Spleen (tissue), 11 donors: Measurements from ENCODE around the gene QKI. TPM values are rescaled to one million over a fixed set of nuclear protein-coding genes. Genes with fewer than 3 reads are reported as not detected.
A peak's percentile ranks its signal among the peaks of the same experiment; 100 is the strongest.

Experiments
- DNase-seq: peaks from one replicate; pipeline ENCODE4 v3.0.0-alpha.2; 2020
- H3K27ac ChIP-seq, 8 donors: fragments of 200-600 bp; sonication (generic) in 7 of 8; 1 replicate in 4 of 8; 2 replicates in 4 of 8; pipeline versions ENCODE4 v1.5.0 to v1.8.0; 2016 to 2021; ENCODE audit warnings: inconsistent platforms in 4 of 8, mild to moderate bottlenecking in 4 of 8, moderate library complexity in 1 of 8
- H3K27me3 ChIP-seq, 7 donors: fragments of 200-600 bp; sonication (generic) in 6 of 7; replicated peaks in 1 of 7; 1 replicate in 4 of 7; 2 replicates in 3 of 7; pipeline versions ENCODE4 v1.5.0 to v1.8.0; 2016 to 2021; ENCODE audit warnings: inconsistent platforms in 3 of 7, mild to moderate bottlenecking in 1 of 7
- H3K36me3 ChIP-seq, 6 donors: fragments of 200-600 bp; sonication (generic) in 5 of 6; 1 replicate in 4 of 6; 2 replicates in 2 of 6; pipeline versions ENCODE4 v1.5.0 to v1.8.0; 2016 to 2021; ENCODE audit warnings: inconsistent platforms in 2 of 6
- H3K4me1 ChIP-seq, 6 donors: fragments of 200-600 bp; sonication (generic) in 5 of 6; 1 replicate in 3 of 6; 2 replicates in 3 of 6; pipeline versions ENCODE4 v1.5.0 to v1.8.0; 2016 to 2021; ENCODE audit warnings: inconsistent platforms in 3 of 6
- H3K4me3 ChIP-seq, 8 donors: fragments of 200-600 bp; sonication (generic) in 7 of 8; 1 replicate in 4 of 8; 2 replicates in 4 of 8; pipeline versions ENCODE4 v1.5.0 to v1.8.0; 2016 to 2021; ENCODE audit warnings: inconsistent platforms in 4 of 8, mild to moderate bottlenecking in 4 of 8, moderate library complexity in 2 of 8
- H3K9me3 ChIP-seq, 8 donors: fragments of 200-600 bp; sonication (generic) in 7 of 8; 1 replicate in 4 of 8; 2 replicates in 4 of 8; pipeline versions ENCODE4 v1.5.0 to v1.8.0; 2016 to 2021; ENCODE audit warnings: inconsistent platforms in 4 of 8
- CTCF ChIP-seq, 11 experiments: fragments of 200-600 bp in 7 of 11; fragments of 450-650 bp in 4 of 11; sonication (generic) in 4 of 11; IDR thresholded peaks in 8 of 11; conservative IDR thresholded peaks in 3 of 11; 1 replicate in 7 of 11; 2 replicates in 4 of 11; pipeline versions ENCODE4 v1.4.0 to v1.8.0; 2016 to 2021; ENCODE audit warnings: antibody characterized with exemption in 11 of 11, inconsistent platforms in 4 of 11, mild to moderate bottlenecking in 1 of 11
- POLR2A ChIP-seq, 3 donors: fragments of 450-650 bp; IDR thresholded peaks; one replicate each; pipeline ENCODE4 v1.5.1; 2017; ENCODE audit warnings: antibody characterized with exemption in 3 of 3, mild to moderate bottlenecking in 1 of 3
- POLR2AphosphoS5 ChIP-seq, 3 donors: sonication (generic); formaldehyde crosslinking; IDR thresholded peaks; one replicate each; pipeline ENCODE4 v1.5.1; 2017; ENCODE audit warnings: antibody characterized with exemption in 3 of 3
- whole genome bisulfite sequencing, 5 donors: extraction: QIAGEN DNeasy Blood & Tissue Kit in 3 of 5; methylation state at CpG; one replicate each; pipeline versions ENCODE4 v1.1.5 to v1.1.7; 2013 to 2018; 5-methylcytosine and 5-hydroxymethylcytosine counted together
- intact Hi-C: fragments of 100-400 bp; cut with DNase I; formaldehyde crosslinking; loops from one replicate; pipeline ENCODE4 v1.15.0; 2023; ENCODE audit warnings: low total_unique reads
- polyA plus RNA-seq, 3 donors: library from polyadenylated mRNA; stranded (reverse); fragments of 200-250 nt; gene quantifications; one replicate each; pipeline ENCODE4 v1.2.1, GENCODE V29; 2013
- total RNA-seq, 7 donors: library from RNA; depleted of rRNA in 3 of 7; stranded (reverse); fragments of >200 nt in 3 of 7; fragmentation: NEBNext Ultra II Directional in 4 of 7; extraction: Animal tissue kit (Norgen Biotek cat#: 25700) in 4 of 7; gene quantifications; one replicate each; pipeline versions ENCODE4 v1.1.0 to v1.2.1, GENCODE V29; 2016 to 2021
- donor health status: healthy with polysubstance abuse.
- donor health status: DM: no; HTN: no; CAD: no; lungs with moderate emphysema.
- donor health status: DM: no; HTN: no; CAD: no.
- donor health status: Bipolar disorder and iron deficiency.
- donor health status: healthy.
- donor health status: DM: no; HTN: no; CAD: no.
- donor health status: DM: yes; HTN: yes; CAD: no.

Gene QKI
- total and polyA plus RNA-seq, 10 donors, result 11.3 to 217 (median 180) TPM

- Histone ChIP-seq H3K36me3 (peaks cover 0 to 22% (median 0%) of the 10 kb centered on the region in 6 donors), H3K27me3 (no peaks in the 10 kb centered on the region), H3K27ac (no peak overlapping the region), H3K4me1 (peaks cover 0 to 6% (median 2%) of the 10 kb centered on the region in 6 donors), H3K9me3 (no peaks in the 10 kb centered on the region), H3K4me3 (no peak overlapping the region)
- WGBS, 5 donors, result 81 to 95% (median 92%) methylated on average over 3 of the region's 3 CpGs
- TF ChIP-seq POLR2AphosphoS5 (IDR thresholded peaks at IDR 0.05) (no peak), CTCF (IDR thresholded peaks at IDR 0.05 in 8 of 11, conservative IDR thresholded peaks at IDR 0.05 in 3 of 11) (no peak), POLR2A (IDR thresholded peaks at IDR 0.05) (no peak)
- intact Hi-C loops, result no loop called here
- no peak for DNase-seq
Measured at GRCh38 chr6:163548624-163549023, 134.1 kb downstream of the QKI start.

GRCh38 chr6:163554032-163554431 is 139.5 kb downstream of the QKI start:
- DNase-seq, result no peak
- H3K36me3 ChIP-seq, result peaks cover 0 to 49% (median 0%) of the 10 kb centered on the region in 6 donors
- intact Hi-C loops, result no loop called here
- TF ChIP-seq POLR2AphosphoS5 (IDR thresholded peaks at IDR 0.05), result no peak
- TF ChIP-seq POLR2A (IDR thresholded peaks at IDR 0.05), result no peak
- no peak for TF ChIP-seq CTCF (IDR thresholded peaks at IDR 0.05 in 8 of 11, conservative IDR thresholded peaks at IDR 0.05 in 3 of 11)
- H3K4me1 ChIP-seq, result peaks cover 0 to 21% (median 1%) of the 10 kb centered on the region in 6 donors
- H3K9me3 ChIP-seq, result no peaks in the 10 kb centered on the region
- peak overlapping the region in 1 of 8 donors; percentile 26 for H3K27ac ChIP-seq
- 81 to 93% (median 91%) methylated on average over 4 of the region's 4 CpGs for WGBS, 5 donors
- H3K27me3 ChIP-seq, result no peaks in the 10 kb centered on the region
- H3K4me3 ChIP-seq, result no peak overlapping the region

- Histone ChIP-seq H3K27me3 (no peaks in the 10 kb centered on the region), H3K36me3 (peaks cover 0 to 49% (median 0%) of the 10 kb centered on the region in 6 donors), H3K4me1 (peaks cover 0 to 18% (median 1%) of the 10 kb centered on the region in 6 donors), H3K9me3 (no peaks in the 10 kb centered on the region), H3K27ac (no peak overlapping the region), H3K4me3 (no peak overlapping the region)
- peak; percentile 72 for DNase-seq
- intact Hi-C loops, result no loop called here
- 79 to 83% (median 82%) methylated on average over 4 of the region's 4 CpGs for WGBS, 5 donors
- TF ChIP-seq POLR2AphosphoS5 (IDR thresholded peaks at IDR 0.05) (peak in 1 of 3 donors; percentile 60), CTCF (IDR thresholded peaks at IDR 0.05 in 8 of 11, conservative IDR thresholded peaks at IDR 0.05 in 3 of 11) (peak in 9 of 11 experiments; percentile 14 to 60 (median 50)), POLR2A (IDR thresholded peaks at IDR 0.05) (no peak)
Measured at GRCh38 chr6:163554663-163555062, 140.1 kb downstream of the QKI start.

GRCh38 chr6:163559661-163560060 is 145.1 kb downstream of the QKI start:
- no peak for DNase-seq
- TF ChIP-seq POLR2AphosphoS5 (IDR thresholded peaks at IDR 0.05) (no peak), CTCF (IDR thresholded peaks at IDR 0.05 in 8 of 11, conservative IDR thresholded peaks at IDR 0.05 in 3 of 11) (no peak), POLR2A (IDR thresholded peaks at IDR 0.05) (no peak)
- WGBS, 5 donors, result 56 to 65% (median 59%) methylated on average over 3 of the region's 3 CpGs
- intact Hi-C loops, result no loop called here
- Histone ChIP-seq H3K27ac (no peak overlapping the region), H3K27me3 (no peaks in the 10 kb centered on the region), H3K4me1 (peaks cover 0 to 15% (median 1%) of the 10 kb centered on the region in 6 donors), H3K36me3 (peaks cover 0 to 76% (median 14%) of the 10 kb centered on the region in 6 donors), H3K9me3 (no peaks in the 10 kb centered on the region), H3K4me3 (no peak overlapping the region)
